C4-2B (cell line): ENCODE measurements around the gene FOXK2.

Source experiments
- H3K27ac ChIP-seq: fragments of 450-650 bp; 2 replicates; pipeline ENCODE4 v1.5.1; 2017
- ZFX ChIP-seq: fragments of 450-650 bp; IDR thresholded peaks from 2 replicates; pipeline ENCODE4 v1.6.1; 2017
- TF ChIP-seq, protein P1 (sequence below): fragments of 450-650 bp; conservative IDR thresholded peaks from 2 replicates; pipeline ENCODE4 v1.5.1; 2017; ENCODE audit warnings: mild to moderate bottlenecking

Gene FOXK2

DNA sequence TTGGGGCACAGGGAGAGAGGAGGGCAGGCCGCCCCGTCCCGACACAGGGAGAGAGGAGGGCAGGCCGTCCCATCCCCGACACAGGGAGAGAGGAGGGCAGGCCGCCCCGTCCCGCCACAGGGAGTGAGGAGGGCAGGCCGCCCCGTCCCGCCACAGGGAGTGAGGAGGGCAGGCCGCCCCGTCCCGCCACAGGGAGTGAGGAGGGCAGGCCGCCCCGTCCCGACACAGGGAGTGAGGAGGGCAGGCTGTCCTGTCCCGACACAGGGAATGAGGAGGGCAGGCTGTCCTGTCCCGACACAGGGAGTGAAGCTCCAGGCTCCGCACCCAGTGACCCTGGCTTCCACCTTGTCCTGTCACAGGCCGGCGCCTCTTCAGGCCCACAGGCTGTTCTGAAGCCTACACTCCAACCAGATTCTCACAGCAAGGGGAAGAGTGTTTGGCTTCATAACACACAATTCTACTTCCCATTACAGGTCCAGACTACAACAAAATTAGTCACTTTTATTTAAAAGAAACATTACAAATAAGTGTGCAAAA is 94.6 kb downstream of the FOXK2 start:
- TF ChIP-seq ZFX: no peak
- TF ChIP-seq, protein P1, sequence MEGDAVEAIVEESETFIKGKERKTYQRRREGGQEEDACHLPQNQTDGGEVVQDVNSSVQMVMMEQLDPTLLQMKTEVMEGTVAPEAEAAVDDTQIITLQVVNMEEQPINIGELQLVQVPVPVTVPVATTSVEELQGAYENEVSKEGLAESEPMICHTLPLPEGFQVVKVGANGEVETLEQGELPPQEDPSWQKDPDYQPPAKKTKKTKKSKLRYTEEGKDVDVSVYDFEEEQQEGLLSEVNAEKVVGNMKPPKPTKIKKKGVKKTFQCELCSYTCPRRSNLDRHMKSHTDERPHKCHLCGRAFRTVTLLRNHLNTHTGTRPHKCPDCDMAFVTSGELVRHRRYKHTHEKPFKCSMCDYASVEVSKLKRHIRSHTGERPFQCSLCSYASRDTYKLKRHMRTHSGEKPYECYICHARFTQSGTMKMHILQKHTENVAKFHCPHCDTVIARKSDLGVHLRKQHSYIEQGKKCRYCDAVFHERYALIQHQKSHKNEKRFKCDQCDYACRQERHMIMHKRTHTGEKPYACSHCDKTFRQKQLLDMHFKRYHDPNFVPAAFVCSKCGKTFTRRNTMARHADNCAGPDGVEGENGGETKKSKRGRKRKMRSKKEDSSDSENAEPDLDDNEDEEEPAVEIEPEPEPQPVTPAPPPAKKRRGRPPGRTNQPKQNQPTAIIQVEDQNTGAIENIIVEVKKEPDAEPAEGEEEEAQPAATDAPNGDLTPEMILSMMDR: no peak
- H3K27ac ChIP-seq: no peak overlapping the region

DNA sequence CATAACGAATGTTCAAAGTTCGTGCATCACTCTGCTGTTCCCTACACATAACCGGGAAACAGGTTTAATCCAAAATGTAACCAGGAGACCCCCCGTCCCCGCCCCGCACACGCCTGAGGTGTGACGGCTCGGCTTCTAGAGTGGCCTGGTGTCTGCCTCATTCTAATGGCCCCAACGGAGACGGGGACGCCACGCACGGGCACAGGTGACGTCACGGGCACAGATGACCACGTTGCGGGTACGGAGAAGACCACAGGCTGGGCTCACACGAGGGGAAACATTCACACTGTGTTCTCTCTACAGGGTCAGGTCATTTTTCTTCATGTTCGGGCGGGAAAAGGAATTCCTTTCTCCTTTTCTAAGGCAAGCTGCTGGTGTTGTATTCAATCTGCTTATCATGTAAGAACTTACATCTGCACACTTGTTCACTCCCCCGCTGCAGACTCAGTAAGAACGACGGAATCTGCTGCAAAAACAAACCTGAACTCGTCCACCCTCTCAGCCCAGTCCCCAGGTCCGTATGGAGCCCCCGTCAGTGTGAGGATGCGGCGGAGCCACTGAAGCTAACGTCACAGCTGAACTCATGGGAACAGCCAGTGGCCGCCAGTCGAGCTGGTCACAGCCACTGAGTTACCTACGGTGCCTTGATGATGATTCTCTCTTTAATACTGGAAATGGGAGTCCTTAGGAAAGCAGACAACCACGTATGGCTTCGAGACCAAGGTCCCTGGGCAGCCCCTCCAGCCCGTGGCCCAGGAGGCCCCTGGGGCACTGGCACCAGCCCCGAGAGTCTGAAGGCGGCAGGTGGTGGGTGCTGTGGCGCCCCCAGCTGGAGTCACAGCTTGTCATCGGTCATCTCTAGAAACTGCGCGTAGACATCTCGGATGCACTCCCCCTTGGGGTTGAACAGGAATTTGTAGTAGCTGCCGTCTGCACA is 95.8 kb downstream of the FOXK2 start:
- TF ChIP-seq, protein P1: no peak
- no peak for TF ChIP-seq ZFX

DNA sequence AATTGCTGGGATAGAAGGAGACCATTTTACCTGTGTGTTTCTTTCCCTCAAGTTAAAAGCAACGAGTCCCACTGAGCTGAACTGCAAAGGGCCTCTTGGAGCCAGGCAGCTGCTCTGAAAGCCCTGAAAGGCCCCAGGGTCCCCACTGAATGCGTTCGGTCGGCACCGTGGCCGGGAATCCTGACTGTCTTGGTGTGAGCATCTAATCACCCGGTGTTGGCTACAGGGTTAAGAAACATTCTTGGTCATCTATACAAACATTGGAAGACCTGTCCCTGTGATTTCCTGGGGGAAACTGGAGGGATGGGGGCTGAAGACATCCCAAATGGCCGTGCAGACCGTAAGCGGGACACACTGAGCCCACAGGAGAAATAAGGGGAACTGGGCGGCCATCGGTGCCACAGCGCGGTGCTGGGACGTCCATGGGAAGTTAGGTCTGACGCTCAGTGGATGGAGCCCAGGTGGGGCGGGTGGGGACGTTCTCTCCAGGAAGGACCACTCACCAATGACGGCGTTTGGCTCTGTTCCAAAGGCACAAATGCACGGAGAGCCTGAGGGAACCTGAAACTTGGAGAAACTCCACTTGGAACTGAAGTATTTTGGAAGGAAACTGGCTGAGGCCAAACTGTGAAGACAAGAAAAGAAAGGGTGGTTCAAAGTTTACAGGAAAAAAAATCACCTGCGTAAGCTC is 96.6 kb downstream of the FOXK2 start:
- no peak overlapping the region for H3K27ac ChIP-seq
- no peak for TF ChIP-seq ZFX
- TF ChIP-seq, protein P1: no peak

More for the DNA sequence above, 95.8 kb downstream of the FOXK2 start:
- no peak overlapping the region for H3K27ac ChIP-seq

DNA sequence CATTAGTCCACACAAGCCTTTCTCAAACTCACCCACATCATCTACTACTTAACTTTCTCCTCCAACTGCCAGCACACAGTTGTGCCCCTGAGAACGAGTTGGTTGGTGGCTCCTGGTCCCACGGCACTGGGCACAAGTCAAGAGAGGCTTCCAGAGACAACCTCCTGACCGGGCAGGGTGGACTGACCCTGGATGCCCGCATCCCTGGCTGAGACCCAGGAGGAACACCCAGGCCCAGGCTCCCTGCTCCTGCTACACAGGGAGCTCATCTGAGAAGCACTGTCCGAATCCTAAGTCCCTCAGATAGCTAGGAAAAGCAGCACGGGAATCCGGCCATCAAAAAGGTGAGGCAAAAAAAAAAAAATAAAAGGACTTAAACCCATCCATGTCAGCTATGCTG is 99.7 kb downstream of the FOXK2 start:
- no peak overlapping the region for H3K27ac ChIP-seq
- TF ChIP-seq ZFX: no peak
- TF ChIP-seq, protein P1: no peak

DNA sequence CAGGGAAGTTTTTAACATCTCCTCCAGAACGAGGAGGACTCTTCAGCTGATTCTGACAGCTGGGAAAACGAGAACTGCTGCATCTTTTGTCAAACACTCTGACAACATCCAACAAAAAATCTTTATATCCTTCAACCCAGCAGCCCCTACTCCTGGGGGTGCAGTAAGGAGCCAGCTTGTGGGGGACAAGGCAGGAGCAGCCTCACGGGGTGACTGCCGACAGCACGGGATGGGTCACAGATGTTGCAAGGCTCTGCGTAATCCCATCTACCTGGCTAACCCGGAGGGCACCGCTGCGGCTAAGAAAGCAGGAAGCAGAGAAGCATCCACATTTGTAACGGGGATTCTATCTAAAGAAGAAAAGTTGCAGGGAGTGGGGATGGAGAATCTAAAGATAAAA is 100.1 kb downstream of the FOXK2 start:
- H3K27ac ChIP-seq: no peak overlapping the region
- TF ChIP-seq, protein P1: no peak
- no peak for TF ChIP-seq ZFX

DNA sequence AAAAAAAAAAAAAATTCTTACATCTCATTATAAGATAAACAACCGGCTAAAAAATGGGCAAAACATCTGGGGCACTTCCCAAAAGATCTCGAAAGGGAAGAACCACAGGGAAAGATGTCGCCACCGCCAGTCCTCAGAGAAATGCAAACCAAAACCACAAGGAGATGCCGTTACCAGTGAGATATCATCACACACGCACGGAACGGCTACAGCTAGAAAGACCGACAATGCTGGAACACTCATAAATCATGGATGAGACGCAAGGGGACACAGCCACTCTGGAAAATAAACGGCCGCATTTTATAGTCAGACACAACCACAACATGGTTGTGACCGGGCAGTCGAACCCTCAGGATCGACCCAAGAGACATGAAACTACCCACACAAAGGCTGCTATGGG is 104.2 kb downstream of the FOXK2 start:
- TF ChIP-seq, protein P1: no peak
- TF ChIP-seq ZFX: no peak
- H3K27ac ChIP-seq: no peak overlapping the region

DNA sequence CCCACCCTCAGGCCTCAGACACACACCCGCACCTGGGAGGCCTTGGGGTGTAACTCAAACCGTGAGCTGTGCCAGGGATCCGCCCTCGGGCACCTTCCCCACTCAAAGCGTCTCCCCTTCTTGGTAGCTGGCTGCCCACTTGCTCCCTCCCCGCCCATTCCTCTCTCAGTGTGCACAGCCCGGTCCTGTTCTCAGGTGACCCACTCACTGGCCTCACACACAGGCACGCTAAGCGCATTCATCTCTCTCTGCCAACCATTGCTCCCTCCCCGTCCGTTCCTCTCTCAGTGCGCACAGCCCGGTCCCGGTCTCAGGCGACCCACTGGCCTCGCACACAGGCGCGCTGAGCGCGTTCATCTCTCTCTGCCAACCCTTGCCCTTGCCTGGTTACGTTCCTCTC is 107.9 kb downstream of the FOXK2 start:
- no peak for TF ChIP-seq ZFX
- TF ChIP-seq, protein P1: no peak
- no peak overlapping the region for H3K27ac ChIP-seq
